LHCN-M2 (cell line): ENCODE results near the gene PERM1. TPM values are rescaled to one million over a fixed set of nuclear protein-coding genes. Genes with fewer than 3 reads are reported as not detected.

Experiments used
- DNase-seq: peaks from one replicate; pipeline ENCODE4 v3.0.0-alpha.2; 2012; ENCODE audit warnings: low read depth
- total RNA-seq: library from RNA; depleted of rRNA; stranded (reverse); fragments of >200 nt; gene quantifications from 2 replicates; pipeline ENCODE4 v1.2.3, GENCODE V29; 2014

Gene PERM1
- total RNA-seq, 1 experiment from 2014 or later = not detected

DNA sequence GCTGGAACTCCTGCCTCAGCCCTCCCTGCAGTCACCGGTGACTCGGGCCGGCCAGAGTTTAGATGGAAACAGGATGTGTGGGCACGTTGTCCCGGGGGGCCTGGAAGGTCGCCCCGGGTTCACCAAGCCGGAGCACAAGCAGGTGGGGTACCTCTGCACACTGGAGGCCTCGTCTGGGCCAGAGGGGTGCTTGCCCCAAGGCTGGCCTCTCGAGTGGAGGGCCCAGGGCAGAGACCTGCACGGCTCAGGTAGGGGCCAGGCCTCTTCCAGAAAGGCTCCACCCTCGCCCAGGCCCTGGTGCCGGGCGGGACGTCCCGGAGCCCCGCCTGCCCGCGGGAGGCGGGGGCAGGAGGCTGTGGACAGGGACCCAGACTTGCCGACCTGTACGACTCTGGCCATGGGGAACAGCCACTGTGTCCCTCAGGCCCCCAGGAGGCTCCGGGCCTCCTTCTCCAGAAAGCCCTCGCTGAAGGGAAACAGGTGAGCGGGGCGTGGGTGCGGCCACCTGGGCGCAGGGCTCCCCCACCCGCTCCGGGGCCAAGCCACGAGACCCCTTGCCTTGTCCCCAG is 15.7 kb downstream of the PERM1 start, which contains the start of gene PLEKHN1:
Gene PLEKHN1 (plus strand): TSS at position 348 of the 569 bp plus-strand sequence. CDS start 50 bp downstream, at position 398.
- no peak for DNase-seq

- DNase-seq = no peak
These were observed 16.3 kb downstream of the PERM1 start for GRCh38 chr1:965526-966134.

DNA sequence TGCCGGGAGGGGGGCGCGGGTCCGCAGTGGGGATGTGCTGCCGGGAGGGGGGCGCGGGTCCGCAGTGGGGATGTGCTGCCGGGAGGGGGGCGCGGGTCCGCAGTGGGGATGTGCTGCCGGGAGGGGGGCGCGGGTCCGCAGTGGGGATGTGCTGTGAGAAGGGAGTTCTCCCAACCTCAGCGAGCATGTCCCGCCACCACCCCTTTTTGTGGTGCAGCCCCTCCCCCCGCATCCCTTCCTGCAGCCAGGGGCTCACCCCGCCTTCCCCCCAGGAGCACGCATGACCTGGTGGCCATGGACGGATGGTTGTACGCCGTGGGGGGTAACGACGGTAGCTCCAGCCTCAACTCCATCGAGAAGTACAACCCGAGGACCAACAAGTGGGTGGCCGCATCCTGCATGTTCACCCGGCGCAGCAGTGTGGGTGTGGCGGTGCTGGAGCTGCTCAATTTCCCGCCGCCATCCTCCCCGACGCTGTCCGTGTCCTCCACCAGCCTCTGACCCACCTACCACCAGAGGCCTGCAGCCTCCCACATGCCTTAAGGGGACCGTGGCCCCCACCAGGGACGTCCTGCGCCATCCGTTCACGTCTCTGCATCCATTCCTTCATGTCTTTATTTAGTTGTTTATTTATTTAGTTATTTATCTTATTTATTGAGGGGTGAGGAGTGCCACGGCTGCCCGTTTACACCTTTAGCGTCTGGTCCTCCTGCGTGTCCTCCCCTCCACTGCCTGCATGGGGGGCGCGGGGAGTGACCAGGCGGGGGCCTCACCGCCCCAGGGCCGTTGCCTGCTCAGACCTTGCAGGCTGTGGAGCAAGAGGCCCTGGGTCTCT is 17.0 kb downstream of the PERM1 start:
- no peak for DNase-seq

DNA sequence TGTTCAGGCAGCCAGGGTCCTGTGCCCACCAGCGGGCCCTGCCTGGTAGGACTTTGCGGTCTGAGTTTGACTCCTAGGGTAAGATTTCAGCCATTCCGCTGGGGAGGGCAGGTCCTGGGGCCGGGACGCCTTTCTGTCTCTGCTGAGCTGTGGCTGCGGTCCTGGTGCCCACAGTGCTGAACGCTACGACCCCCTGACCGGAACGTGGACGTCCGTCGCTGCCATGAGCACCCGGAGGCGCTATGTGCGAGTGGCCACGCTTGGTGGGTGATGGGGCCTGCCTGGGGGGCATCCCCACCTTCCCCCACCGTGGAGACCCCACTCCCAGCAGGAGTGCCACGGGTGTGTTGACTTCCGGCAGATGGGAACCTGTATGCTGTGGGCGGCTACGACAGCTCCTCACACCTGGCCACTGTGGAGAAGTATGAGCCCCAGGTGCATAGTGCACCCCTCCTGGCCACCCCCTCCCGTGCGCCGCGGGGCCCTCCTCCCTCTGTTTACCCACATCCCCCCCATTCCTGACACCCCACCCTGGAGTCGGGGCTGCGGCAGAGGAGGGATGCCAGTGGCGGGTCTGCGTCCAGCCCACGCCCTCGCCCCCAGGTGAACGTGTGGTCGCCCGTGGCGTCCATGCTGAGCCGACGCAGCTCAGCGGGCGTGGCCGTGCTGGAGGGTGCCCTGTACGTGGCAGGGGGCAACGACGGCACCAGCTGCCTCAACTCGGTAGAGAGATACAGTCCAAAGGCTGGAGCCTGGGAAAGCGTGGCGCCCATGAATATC is 18.0 kb downstream of the PERM1 start:
- DNase-seq = no peak

DNA sequence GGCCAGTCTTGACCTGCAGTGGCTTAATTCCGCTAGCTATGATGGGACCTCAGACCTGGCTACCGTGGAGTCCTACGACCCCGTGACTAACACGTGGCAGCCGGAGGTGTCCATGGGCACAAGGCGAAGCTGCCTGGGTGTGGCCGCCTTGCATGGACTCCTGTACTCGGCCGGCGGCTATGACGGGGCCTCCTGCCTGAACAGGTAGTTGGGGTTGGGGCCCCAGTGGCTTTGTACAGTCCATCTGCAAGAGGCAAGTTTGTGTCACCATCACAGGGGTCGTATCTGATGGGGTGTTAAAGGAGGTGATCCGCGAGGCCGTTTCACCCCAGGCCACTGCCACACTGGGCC is 18.6 kb downstream of the PERM1 start:
- DNase-seq = no peak

DNA sequence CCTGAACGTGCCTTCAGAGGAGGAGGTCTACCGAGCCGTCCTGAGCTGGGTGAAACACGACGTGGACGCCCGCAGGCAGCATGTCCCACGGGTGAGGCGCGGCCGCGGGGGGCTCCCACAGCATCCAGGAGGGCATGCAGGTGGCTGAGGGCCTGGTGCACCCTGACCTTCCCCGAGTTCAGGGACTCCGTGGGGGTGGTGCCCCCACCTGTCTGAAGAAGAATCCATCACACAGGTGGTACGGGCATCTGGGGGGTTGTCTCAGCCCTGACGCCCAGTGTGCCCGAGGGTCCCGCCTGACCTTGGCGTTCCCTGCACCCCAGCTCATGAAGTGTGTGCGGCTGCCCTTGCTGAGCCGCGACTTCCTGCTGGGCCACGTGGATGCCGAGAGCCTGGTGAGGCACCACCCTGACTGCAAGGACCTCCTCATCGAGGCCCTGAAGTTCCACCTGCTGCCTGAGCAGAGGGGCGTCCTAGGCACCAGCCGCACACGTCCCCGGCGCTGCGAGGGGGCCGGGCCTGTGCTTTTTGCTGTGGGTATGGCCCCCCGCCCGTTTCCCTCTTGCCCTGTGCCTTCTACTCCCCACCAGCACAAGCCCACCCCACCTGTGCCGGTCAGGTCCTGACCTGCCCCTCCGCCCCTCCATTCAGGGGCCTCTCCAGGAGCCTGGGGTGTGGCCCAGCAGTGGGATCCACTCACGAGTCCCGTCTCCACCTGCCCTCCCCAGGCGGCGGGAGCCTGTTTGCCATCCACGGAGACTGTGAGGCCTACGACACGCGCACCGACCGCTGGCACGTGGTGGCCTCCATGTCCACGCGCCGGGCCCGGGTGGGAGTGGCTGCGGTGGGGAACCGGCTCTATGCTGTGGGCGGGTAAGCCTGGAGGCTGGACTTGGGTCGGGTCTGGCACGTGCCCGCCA is 19.3 kb downstream of the PERM1 start:
- DNase-seq = no peak

GRCh38 chr1:961132-961669 is 20.7 kb downstream of the PERM1 start:
- DNase-seq = no peak

DNA sequence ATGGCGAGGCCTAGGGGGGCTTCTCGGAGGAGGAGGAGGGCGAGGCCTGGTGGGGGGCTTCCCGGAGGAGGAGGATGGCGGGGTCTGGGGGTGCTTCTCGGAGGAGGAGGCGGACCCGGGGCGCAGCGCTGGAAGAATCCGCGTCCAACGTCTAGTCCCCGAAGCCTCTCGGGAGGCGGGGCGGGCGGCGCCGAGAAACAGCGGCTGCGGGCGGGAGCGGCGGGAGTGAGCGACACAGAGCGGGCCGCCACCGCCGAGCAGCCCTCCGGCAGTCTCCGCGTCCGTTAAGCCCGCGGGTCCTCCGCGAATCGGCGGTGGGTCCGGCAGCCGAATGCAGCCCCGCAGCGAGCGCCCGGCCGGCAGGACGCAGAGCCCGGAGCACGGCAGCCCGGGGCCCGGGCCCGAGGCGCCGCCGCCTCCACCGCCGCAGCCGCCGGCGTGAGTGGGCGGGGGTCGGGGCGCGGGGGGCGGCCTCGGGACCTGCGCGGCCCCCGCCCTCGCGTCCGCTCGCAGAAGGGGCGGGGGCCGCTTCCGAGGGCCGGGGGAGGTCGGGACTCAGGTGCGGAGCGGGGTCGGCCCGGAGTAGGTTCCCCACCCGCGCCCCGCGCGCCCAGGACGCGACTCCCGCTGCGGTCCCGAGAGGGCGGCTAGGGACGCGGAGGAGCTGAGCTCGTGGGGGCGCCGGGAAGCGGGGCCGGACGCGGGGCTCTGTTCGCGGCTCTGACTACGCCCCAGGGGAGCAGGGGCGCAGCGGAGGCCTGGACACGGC is 21.3 kb downstream of the PERM1 start, which contains the start of gene KLHL17:
Gene KLHL17 (plus strand): TSS at position 222 of the 769 bp plus-strand sequence. CDS start 110 bp downstream, at position 332.
- DNase-seq = peak; percentile 59

GRCh38 chr1:959731-960362 is 22.0 kb downstream of the PERM1 start:
- no peak for DNase-seq

- DNase-seq = peak; percentile 81
These were observed 22.8 kb downstream of the PERM1 start, which contains the start of gene NOC2L for GRCh38 chr1:958823-959730. Gene NOC2L, minus strand, starts transcription at chr1:959256. Its CDS starts 16 bp downstream, at chr1:959240.

GRCh38 chr1:956636-957035 is 25.3 kb downstream of the PERM1 start:
- no peak for DNase-seq

DNA sequence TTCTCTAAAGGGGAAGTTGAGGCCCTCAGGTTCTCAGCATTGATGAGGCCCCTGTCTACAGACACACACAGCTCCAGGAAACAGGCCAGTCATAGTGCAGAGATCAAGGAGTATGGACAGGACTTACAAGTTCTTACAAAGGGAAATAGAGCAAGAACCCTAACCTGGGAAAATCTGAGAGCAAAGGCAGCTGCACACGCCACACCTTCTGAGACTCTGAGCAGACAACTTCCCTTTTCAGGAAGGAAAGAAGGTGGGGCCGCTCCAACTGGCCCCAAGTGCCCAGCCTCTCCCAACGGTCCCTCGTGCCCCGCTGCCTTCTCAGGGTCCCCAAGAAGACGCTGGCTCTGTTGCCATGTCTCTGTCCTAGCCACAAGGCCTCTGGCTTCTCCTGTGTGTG is 26.4 kb downstream of the PERM1 start:
- no peak for DNase-seq

DNA sequence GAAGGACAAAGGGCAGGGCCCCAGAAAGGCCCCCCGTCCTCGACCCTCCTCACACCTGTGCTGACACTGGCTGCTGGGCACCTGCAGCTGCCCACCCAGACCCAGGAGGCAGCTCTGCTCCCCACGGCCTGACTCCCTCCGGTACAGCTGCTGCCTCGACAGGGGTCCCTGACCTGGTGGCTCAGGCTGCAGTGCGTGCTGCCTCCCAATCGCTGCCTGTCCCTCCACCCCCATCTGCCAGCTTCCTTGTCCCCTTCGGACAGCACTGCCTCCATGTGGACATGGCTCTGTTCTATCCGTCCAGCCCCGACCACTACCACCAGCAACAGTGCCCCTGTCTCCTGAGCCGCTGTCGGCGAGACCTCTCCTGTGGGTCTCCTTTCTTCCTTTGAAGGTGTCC is 27.0 kb downstream of the PERM1 start:
- no peak for DNase-seq

GRCh38 chr1:953524-954320 is 28.2 kb downstream of the PERM1 start:
- DNase-seq = no peak

- DNase-seq = no peak
These were observed 29.3 kb downstream of the PERM1 start for GRCh38 chr1:952603-953002.

DNA sequence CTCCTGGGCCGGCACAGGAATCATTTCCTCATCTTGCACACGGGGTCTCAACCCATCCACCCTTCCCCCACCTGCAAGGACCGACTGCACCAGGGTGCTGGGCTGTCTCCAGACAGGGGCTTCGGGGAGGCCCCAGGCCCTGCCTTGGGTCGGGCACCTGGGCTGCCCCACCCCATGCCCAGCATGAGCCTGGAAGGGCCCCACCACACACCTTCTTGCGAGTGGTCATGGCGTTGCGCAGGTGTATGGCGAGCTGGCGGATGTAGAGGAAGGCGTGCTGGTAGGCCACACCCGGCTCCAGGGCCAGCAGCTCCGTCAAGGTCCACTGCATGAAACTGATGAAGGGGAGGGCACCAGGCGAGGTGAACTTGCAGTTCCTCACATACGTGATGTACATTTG is 29.7 kb downstream of the PERM1 start:
- DNase-seq = no peak

DNA sequence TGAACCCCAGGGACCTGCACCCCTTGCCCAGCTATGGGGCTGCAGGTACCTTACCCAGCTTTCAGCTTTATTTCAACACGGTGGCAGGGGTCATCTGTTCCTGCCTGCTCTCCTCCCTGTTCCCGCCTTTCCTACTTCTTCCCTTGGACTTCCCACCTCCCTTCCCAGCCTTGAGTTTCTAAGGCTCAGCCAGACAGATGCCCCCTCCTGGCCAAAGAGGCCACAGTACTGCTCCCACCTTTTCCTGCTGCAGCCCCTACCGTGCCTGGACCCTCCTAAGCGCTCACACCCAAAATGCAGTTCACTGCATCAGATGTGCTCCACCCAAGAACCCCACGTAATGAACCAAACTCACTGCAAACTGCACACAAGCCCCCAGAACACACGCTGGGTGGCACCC is 30.5 kb downstream of the PERM1 start:
- no peak for DNase-seq
